Gastrocnemius medialis (tissue), 4 donors: Measurements from ENCODE around the gene MERTK. TPM values are rescaled to one million over a fixed set of nuclear protein-coding genes. Genes with fewer than 3 reads are reported as not detected.

ENCODE experiments used
- ATAC-seq, 2 donors: fragments of 150-250 bp; one replicate each; pipeline ENCODE4 v1.9.1; 2016
- DNase-seq, 2 donors: peaks; one replicate each; pipeline ENCODE4 v3.0.0-alpha.2; 2019
- H3K27ac ChIP-seq, 4 donors: fragments of 200-600 bp; sonication (generic); 1 replicate in 1 of 4; 2 replicates in 3 of 4; pipeline ENCODE4 v1.5.1; 2016 to 2018; ENCODE audit warnings: mild to moderate bottlenecking in 2 of 4, moderate library complexity in 1 of 4
- H3K27me3 ChIP-seq, 3 donors: fragments of 200-600 bp; sonication (generic) in 2 of 3; 1 replicate in 1 of 3; 2 replicates in 2 of 3; pipeline versions ENCODE4 v1.5.1 to v1.6.0; 2016 to 2019; ENCODE audit warnings: mild to moderate bottlenecking in 1 of 3, moderate library complexity in 1 of 3
- H3K36me3 ChIP-seq, 2 donors: fragments of 200-600 bp; sonication (generic) in 1 of 2; one replicate each; pipeline ENCODE4 v1.5.1; 2017 to 2018
- H3K4me1 ChIP-seq, 2 donors: fragments of 200-600 bp; sonication (generic) in 1 of 2; one replicate each; pipeline ENCODE4 v1.5.1; 2016 to 2017; ENCODE audit warnings: mild to moderate bottlenecking in 2 of 2
- H3K4me3 ChIP-seq, 4 donors: fragments of 200-600 bp; sonication (generic) in 3 of 4; 1 replicate in 1 of 4; 2 replicates in 3 of 4; pipeline ENCODE4 v1.5.1; 2016 to 2019; ENCODE audit warnings: mild to moderate bottlenecking in 2 of 4
- H3K9me3 ChIP-seq, 3 donors: fragments of 200-600 bp; sonication (generic) in 2 of 3; 1 replicate in 1 of 3; 2 replicates in 2 of 3; pipeline ENCODE4 v1.5.1; 2016 to 2019
- CTCF ChIP-seq, 5 experiments: fragments of 450-650 bp in 3 of 5; fragments of 200-600 bp in 2 of 5; sonication (generic) in 2 of 5; IDR thresholded peaks in 4 of 5; conservative IDR thresholded peaks in 1 of 5; 1 replicate in 4 of 5; 2 replicates in 1 of 5; pipeline ENCODE4 v1.5.1; 2016 to 2019; ENCODE audit warnings: antibody characterized with exemption in 5 of 5, mild to moderate bottlenecking in 3 of 5, moderate library complexity in 3 of 5
- POLR2A ChIP-seq, 2 donors: fragments of 450-650 bp; IDR thresholded peaks; one replicate each; pipeline ENCODE4 v1.6.1; 2017; ENCODE audit warnings: antibody characterized with exemption in 2 of 2, mild to moderate bottlenecking in 2 of 2, moderate library complexity in 2 of 2
- in situ Hi-C, 4 donors: fragments of 200-750 bp; cut with MboI; loops; one replicate each; pipeline versions ENCODE4 v1.15.0 to v1.8.0; 2017; ENCODE audit warnings: low sequenced_read_pairs in 4 of 4
- intact Hi-C: fragments of 100-400 bp; cut with DNase I; formaldehyde crosslinking; loops from one replicate; pipeline ENCODE4 v1.15.1; 2023; ENCODE audit warnings: low total_unique reads
- total RNA-seq, 4 donors: library from RNA; depleted of rRNA; stranded (reverse); fragments of >200 nt; gene quantifications; one replicate each; pipeline versions ENCODE4 v1.1.0 to v1.2.3, GENCODE V29; 2016

Gene MERTK
- total RNA-seq, 4 donors from 2014 or later = 2.4 to 5.7 (median 3.7) TPM

- Histone ChIP-seq H3K27ac (peak overlapping the region; percentile 85 to 93 (median 90)), H3K9me3 (no peaks in the 10 kb centered on the region), H3K4me1 (peaks cover 13 to 18% of the 10 kb centered on the region in 2 donors), H3K36me3 (no peaks in the 10 kb centered on the region), H3K27me3 (no peaks in the 10 kb centered on the region), H3K4me3 (peak overlapping the region; percentile 70 to 95 (median 84))
- DNase-seq (peak; percentile 17 to 35), ATAC-seq (no peak)
- TF ChIP-seq CTCF (IDR thresholded peaks at IDR 0.05 in 4 of 5, conservative IDR thresholded peaks at IDR 0.05 in 1 of 5) (no peak), POLR2A (IDR thresholded peaks at IDR 0.05) (no peak)
- in situ Hi-C loops = loop anchor here in 2 of 4 donors (10.0 kb wide), 2 partner anchors 199 to 209 kb away; partner anchors contain the start of gene ZC3H8 (in 1 of the 2)
- intact Hi-C loops = loop anchor here (1.0 to 2.0 kb wide), 4 partner anchors 198 to 529 kb away; partner anchors contain the start of genes CHCHD5, TTL and ZC3H6
These were observed 157.6 kb downstream of the MERTK start for GRCh38 chr2:112055730-112056625.

- peak overlapping the region; percentile 70 to 95 (median 84) for H3K4me3 ChIP-seq
- intact Hi-C loops (no loop called here), in situ Hi-C loops (loop anchor here in 2 of 4 donors (10.0 kb wide), 2 partner anchors 198 to 208 kb away; partner anchors contain the start of gene ZC3H8 (in 1 of the 2))
- H3K27me3 ChIP-seq = no peaks in the 10 kb centered on the region
- TF ChIP-seq CTCF (IDR thresholded peaks at IDR 0.05 in 4 of 5, conservative IDR thresholded peaks at IDR 0.05 in 1 of 5) (no peak), POLR2A (IDR thresholded peaks at IDR 0.05) (no peak)
- no peaks in the 10 kb centered on the region for H3K9me3 ChIP-seq
- H3K36me3 ChIP-seq = no peaks in the 10 kb centered on the region
- ATAC-seq (no peak), DNase-seq (no peak)
- peaks cover 13 to 18% of the 10 kb centered on the region in 2 donors for H3K4me1 ChIP-seq
- H3K27ac ChIP-seq = peak overlapping the region; percentile 85 to 93 (median 90)
These were observed 158.2 kb downstream of the MERTK start for GRCh38 chr2:112056626-112056987.

GRCh38 chr2:112059671-112060070 lies 161.3 kb downstream of the MERTK start:
- H3K4me3 ChIP-seq = no peak overlapping the region
- H3K27ac ChIP-seq = no peak overlapping the region
- H3K9me3 ChIP-seq = no peaks in the 10 kb centered on the region
- intact Hi-C loops = no loop called here
- no peak for DNase-seq
- TF ChIP-seq CTCF (IDR thresholded peaks at IDR 0.05 in 4 of 5, conservative IDR thresholded peaks at IDR 0.05 in 1 of 5) (no peak), POLR2A (IDR thresholded peaks at IDR 0.05) (no peak)
- peaks cover 8 to 18% of the 10 kb centered on the region in 2 donors for H3K4me1 ChIP-seq
- no peaks in the 10 kb centered on the region for H3K36me3 ChIP-seq
- no peaks in the 10 kb centered on the region for H3K27me3 ChIP-seq
- ATAC-seq = no peak
- in situ Hi-C loops = loop anchor here in 2 of 4 donors (10.0 kb wide), 2 partner anchors 195 to 205 kb away; partner anchors contain the start of gene ZC3H8 (in 1 of the 2)

GRCh38 chr2:112061299-112061698 lies 162.9 kb downstream of the MERTK start:
- intact Hi-C loops (no loop called here), in situ Hi-C loops (no loop called here)
- no peak for TF ChIP-seq POLR2A (IDR thresholded peaks at IDR 0.05)
- no peak for TF ChIP-seq CTCF (IDR thresholded peaks at IDR 0.05 in 4 of 5, conservative IDR thresholded peaks at IDR 0.05 in 1 of 5)
- Histone ChIP-seq H3K4me3 (no peak overlapping the region), H3K4me1 (peaks cover 8 to 18% of the 10 kb centered on the region in 2 donors), H3K27ac (no peak overlapping the region), H3K36me3 (peaks cover 0 to 5% of the 10 kb centered on the region in 2 donors), H3K9me3 (no peaks in the 10 kb centered on the region), H3K27me3 (no peaks in the 10 kb centered on the region)
- DNase-seq = no peak
- ATAC-seq = no peak
